Muscle layer of colon (tissue), 2 donors: ENCODE measurements around the gene CCDC9B.

Source experiments
- H3K27ac ChIP-seq: one replicate; pipeline ENCODE4 v1.7.0; 2013; ENCODE audit warnings: low read depth, mild to moderate bottlenecking, low read length, moderate library complexity
- H3K27me3 ChIP-seq, 2 donors: one replicate each; pipeline ENCODE4 v1.7.0; 2013; ENCODE audit warnings: low read length in 2 of 2, mild to moderate bottlenecking in 2 of 2; ENCODE audit not compliant: insufficient read depth in 2 of 2, control insufficient read depth in 1 of 2
- H3K36me3 ChIP-seq: one replicate; pipeline ENCODE4 v1.7.0; 2013; ENCODE audit warnings: mild to moderate bottlenecking, low read length; ENCODE audit not compliant: insufficient read depth
- H3K4me1 ChIP-seq: one replicate; pipeline ENCODE4 v1.7.0; 2013; ENCODE audit warnings: mild to moderate bottlenecking, low read length; ENCODE audit not compliant: insufficient read depth
- H3K4me3 ChIP-seq, 2 donors: one replicate each; pipeline ENCODE4 v1.7.0; 2013; ENCODE audit warnings: low read length in 2 of 2, low read depth in 1 of 2, mild to moderate bottlenecking in 1 of 2, moderate library complexity in 1 of 2
- H3K9ac ChIP-seq: one replicate; pipeline ENCODE4 v1.7.0; 2013; ENCODE audit warnings: low read length
- H3K9me3 ChIP-seq: one replicate; pipeline ENCODE4 v1.7.0; 2013; ENCODE audit warnings: mild to moderate bottlenecking, low read length
- donor health status: abdominal sarcoma.
- donor health status: Adenocarcinoma of cecum.

Gene CCDC9B

DNA sequence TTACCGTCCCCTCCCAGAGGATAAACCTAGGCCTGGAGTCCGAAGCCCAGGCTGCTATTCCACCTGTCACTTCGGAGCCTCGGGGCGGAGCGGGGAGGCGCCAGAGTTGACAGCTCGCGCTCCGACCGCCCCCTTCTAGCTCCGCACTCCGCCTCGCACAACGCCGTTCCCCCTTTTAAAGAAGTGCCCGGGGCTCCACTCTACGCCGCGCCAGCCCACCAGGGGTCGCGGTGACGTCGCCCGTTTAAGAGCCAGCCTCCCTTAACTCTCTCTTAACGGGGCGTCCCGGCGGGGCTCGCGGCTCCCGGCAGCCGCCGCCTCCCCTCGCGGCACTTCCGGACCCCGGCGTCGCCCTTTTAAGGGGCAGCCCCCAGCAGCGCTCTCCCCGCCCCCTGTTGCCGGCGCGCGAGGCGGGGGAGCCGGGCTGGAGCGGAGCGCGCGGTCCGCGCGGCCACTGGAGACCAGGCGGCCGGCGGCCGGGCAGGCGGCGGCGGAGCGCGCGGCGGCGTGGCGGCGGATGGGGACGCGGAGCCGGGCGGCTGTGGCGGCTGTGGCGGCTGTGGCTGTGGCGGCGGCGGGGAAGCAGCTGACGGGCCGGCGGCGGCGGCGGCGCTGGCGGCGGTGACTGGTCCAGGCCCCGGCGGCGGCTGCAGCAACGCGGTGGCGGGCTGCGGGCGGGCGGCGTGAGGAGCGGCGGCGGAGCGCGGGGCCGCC, 17.3 kb downstream of the CCDC9B start, which contains the start of gene INAFM2:
INAFM2 (plus strand) TSS at position 454 of the 714 bp plus-strand sequence. CDS start 364 bp downstream, outside the sequence.
- Histone ChIP-seq H3K9me3 (no peaks in the 10 kb centered on the region), H3K4me1 (peaks cover 43% of the 10 kb centered on the region), H3K27ac (peak within 1 kb of the TSS; percentile 94), H3K9ac (peak within 1 kb of the TSS; percentile 83), H3K4me3 (peak within 1 kb of the TSS; percentile 71 to 85), H3K27me3 (no peaks in the 10 kb centered on the region), H3K36me3 (peaks cover 15% of the 10 kb centered on the region)

DNA sequence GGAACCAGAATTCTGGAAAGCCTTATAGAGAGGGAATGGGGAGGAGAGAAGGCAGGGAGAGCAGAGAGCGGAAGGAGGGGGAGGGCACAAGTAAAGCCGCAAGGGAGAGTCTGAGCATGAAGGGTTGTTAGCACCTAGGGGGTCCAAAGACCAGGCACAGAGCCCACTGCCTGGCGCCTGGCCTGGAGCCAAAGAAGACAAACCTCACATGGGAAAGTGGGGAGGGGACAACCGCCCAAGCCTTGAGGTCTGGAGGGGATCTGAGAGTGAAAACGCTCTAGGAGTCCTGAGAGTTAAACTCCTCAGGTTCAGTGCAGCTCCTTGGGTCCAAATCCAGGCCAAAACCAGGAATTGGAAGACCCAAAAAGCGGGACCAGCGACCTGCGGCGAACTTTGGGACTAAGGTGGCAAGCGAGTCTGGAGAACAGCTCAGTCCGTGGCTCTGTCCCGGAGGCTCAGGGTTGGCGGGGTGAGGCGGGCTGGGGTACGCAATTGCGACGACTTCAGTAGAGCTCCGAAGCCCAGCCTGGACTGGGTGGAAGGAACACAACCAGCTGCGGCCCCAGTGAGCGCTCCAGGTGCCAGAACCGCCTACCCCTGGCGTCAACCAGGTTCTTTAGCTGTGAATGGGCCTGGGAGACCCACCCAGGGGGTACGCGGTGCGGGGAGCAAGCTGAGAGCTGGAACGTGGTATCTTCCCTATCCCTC, 18.1 kb downstream of the CCDC9B start:
- H3K9me3 ChIP-seq: no peaks in the 10 kb centered on the region
- peak overlapping the region; percentile 17 to 54 for H3K4me3 ChIP-seq
- H3K36me3 ChIP-seq: peaks cover 12% of the 10 kb centered on the region
- no peaks in the 10 kb centered on the region for H3K27me3 ChIP-seq
- peak overlapping the region; percentile 77 for H3K27ac ChIP-seq
- peaks cover 37% of the 10 kb centered on the region for H3K4me1 ChIP-seq
- peak overlapping the region; percentile 83 for H3K9ac ChIP-seq

DNA sequence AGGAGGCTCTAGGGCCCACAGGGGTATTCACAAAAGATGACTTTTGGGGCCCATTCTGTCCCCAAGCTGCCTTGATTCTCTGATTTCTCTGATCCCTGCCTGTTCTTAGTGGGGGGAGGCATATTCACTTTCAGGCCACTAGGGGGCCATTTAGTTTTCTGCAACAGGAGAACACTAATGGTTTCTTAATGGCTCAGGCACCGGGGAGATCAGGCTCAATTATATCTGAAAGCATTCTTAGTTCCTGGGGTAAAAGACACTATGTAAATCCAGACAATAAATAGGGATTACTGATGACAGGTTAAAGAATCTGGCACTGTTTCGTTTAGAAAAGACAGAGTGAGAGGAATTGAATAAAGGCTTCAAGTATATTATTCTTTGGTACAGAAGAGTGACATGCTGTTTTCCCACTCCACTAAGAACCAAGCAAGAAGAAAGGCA, 19.8 kb downstream of the CCDC9B start:
- Histone ChIP-seq H3K27ac (peak overlapping the region; percentile 79), H3K9ac (no peak overlapping the region), H3K27me3 (no peaks in the 10 kb centered on the region), H3K4me1 (peaks cover 20% of the 10 kb centered on the region), H3K9me3 (no peaks in the 10 kb centered on the region), H3K36me3 (no peaks in the 10 kb centered on the region), H3K4me3 (no peak overlapping the region)

DNA sequence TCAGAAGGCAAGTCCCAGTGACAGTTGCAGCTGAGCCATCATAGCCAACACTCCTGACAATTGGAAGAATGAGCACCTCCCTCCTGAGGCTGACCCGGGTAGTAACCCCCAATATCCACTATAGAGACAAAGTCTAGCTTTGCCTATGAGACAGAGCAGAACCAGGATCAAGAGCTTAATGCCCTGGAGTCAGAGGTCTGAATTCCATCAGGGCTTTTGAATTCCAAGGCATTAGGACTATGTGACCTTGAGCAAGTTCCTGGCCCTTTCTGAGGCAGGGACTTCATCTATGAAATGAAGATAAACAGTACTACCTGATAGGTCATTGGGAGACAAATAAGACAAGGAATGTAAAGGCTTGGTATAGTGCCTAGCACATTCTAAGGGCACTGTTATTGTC, 20.3 kb downstream of the CCDC9B start:
- Histone ChIP-seq H3K4me3 (no peak overlapping the region), H3K4me1 (peaks cover 17% of the 10 kb centered on the region), H3K27me3 (no peaks in the 10 kb centered on the region), H3K27ac (peak overlapping the region; percentile 79), H3K36me3 (no peaks in the 10 kb centered on the region), H3K9ac (no peak overlapping the region), H3K9me3 (no peaks in the 10 kb centered on the region)

DNA sequence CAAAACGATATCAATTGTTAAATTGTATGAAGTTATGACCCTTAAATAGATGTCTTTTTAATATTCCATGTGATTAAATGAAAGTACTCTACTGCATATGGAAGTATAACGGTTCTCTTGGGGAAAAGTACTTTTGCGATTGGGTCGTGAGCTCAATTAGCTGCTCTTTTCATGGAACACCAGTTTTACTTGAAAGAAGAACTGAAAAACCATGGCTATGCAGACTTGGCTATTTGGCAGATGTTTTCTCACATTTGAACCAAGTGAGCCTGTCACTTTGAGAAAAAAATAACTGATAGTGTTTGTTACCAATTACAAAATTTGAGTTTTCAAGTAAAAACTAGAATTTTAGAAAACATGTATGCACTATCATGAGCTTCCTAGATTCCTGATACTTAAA, 23.2 kb downstream of the CCDC9B start:
- Histone ChIP-seq H3K9ac (no peak overlapping the region), H3K4me1 (peaks cover 13% of the 10 kb centered on the region), H3K4me3 (no peak overlapping the region), H3K9me3 (no peaks in the 10 kb centered on the region), H3K36me3 (no peaks in the 10 kb centered on the region), H3K27me3 (no peaks in the 10 kb centered on the region), H3K27ac (no peak overlapping the region)

DNA sequence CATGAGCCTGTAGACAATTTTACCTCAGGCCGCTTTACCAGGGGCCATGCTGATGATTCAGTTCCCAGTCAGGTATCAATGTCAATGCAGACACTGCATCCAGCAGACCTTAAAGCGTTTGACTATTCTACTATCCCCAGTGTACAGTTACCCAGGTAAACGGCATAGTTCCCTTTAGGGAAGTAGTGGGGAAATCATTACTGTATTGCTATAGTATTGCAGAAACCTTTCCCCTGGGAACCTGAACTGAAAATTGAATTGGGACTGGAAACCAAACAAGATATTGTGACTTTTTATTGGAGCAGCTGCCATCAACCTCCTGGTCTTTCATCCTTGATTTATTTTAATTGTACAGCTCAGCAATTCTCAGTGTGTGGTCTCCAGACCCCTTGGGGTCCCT, 23.8 kb downstream of the CCDC9B start:
- H3K9me3 ChIP-seq: no peaks in the 10 kb centered on the region
- H3K4me1 ChIP-seq: peaks cover 6% of the 10 kb centered on the region
- no peak overlapping the region for H3K27ac ChIP-seq
- no peaks in the 10 kb centered on the region for H3K36me3 ChIP-seq
- no peak overlapping the region for H3K9ac ChIP-seq
- no peaks in the 10 kb centered on the region for H3K27me3 ChIP-seq
- H3K4me3 ChIP-seq: no peak overlapping the region

DNA sequence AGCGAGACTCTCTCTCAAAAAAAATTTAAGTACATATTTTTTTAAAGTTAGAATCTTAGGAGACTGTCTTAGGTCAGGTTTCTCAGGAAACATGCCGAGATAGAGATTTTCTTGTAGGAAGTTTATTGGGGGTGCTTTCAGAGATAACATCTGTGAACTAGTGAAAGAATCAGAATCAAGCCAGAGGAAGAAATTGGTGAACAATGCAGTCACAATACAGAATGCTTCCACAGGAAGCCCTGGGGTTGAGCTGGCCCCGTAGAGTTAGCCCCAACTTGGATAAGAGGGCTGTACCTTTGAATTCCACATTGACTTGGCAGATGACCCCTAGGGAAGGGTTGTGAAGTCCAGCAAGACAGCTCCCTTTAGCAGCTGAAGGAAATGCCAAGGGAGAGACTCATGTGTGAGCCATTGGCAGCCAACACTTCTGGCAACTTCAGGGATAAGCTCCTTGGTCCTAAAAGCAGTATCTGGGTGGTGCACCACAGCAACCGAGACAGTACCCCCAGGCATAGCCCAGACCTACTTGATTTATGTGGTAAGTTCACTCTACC, 25.9 kb downstream of the CCDC9B start:
- Histone ChIP-seq H3K27ac (no peak overlapping the region), H3K4me3 (no peak overlapping the region), H3K36me3 (no peaks in the 10 kb centered on the region), H3K9ac (no peak overlapping the region), H3K4me1 (no peaks in the 10 kb centered on the region), H3K9me3 (no peaks in the 10 kb centered on the region), H3K27me3 (no peaks in the 10 kb centered on the region)

DNA sequence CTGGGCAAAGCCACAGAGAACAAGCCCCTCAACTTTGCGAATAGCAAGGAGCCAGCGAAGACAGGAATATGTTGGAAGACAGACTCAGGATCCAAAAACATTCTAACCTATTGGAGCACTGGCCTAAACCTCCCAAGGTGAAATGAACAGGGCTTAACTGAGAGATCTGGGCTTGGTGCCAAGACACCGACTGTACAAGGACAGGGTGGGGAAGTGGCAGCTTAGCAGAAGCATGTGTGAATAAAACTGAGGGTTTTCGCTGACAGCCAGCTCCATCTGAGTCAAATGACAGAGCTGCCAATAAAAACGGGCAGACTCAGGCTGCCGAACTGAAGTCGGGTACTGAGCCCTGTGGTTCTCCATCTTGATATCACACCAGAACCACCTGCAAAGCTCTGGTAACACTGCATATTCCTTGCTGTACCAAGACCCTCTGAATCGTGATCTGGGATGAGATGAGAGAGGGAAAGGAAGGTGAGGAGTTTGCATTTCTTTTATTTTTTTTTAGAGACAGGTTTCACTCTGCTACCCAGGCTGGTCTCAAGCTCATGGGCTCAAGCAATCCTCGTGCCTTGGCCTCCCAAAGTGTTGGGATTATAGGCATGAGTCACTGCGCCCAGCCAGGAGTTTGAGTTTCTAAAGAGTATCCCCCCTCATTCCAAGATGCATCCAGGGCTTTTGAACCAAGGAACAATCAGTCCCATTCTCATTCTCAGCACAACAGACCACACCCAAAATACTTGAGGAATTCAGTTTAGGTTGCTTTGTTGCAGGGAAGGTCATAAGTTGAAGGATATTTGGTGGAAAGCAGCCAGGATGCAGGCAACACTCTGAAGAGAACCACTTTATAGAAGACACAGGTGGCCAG, 27.0 kb downstream of the CCDC9B start:
- Histone ChIP-seq H3K27me3 (no peaks in the 10 kb centered on the region), H3K4me3 (no peak overlapping the region), H3K27ac (no peak overlapping the region), H3K36me3 (no peaks in the 10 kb centered on the region), H3K9me3 (no peaks in the 10 kb centered on the region), H3K9ac (no peak overlapping the region), H3K4me1 (no peaks in the 10 kb centered on the region)

DNA sequence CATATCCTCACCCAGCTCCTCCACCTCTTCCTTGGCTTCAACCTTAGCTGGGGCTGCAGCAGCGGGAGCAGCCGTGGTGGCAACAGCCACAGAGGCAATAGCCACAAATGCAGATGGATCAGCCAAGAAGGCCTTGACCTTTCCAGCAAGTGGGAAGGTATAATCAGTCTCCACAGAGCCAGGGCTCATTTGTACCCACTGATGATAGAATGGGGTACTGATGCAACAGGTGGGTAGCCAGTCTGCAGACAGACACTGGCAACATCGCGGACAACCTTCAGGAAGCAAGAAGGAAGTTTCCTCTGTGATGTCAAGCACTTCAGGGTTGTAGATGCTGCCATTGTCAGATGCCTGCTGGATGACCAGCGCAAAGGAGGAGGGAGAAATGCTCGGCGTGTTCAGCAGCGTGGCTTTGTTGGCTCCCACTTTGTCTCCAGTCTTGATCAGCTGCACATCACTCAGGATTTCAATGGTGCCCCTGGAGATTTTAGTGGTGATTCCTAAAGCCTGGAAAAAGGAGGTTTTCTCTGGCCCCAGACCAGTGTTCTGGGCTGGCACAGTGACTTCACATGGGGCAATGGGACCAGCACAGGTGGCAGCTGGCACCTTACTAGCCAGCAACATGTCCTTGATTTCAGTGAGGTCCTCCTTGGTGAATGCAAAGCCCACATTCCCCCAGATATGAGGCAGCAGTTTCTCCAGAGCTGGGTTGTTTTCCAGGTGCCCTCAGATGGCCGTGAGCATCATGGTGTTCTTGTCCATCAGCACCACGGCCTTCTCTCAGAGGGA, 28.2 kb downstream of the CCDC9B start:
- H3K36me3 ChIP-seq: no peaks in the 10 kb centered on the region
- no peak overlapping the region for H3K9ac ChIP-seq
- H3K4me3 ChIP-seq: no peak overlapping the region
- no peak overlapping the region for H3K27ac ChIP-seq
- no peaks in the 10 kb centered on the region for H3K27me3 ChIP-seq
- H3K9me3 ChIP-seq: no peaks in the 10 kb centered on the region
- H3K4me1 ChIP-seq: no peaks in the 10 kb centered on the region

DNA sequence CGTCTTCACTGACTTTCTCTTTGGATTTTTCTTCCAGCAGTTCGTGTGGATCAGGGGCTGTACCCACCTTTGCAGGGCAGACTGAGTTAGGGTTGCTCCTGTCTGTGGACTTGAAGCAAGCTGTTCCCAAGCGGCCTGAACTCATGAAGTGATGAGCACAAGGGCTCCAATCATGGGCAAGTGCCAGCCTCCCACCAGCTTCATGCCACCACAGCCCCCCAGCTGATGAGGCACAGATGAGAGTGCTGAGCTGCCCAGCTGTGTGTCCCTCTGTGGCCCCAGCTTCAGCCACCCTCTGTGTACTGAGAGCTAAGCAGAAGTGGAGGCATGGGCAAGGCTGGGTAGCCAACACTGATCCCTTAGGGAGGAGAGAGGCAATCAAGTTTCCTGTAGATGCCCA, 29.7 kb downstream of the CCDC9B start:
- no peaks in the 10 kb centered on the region for H3K4me1 ChIP-seq
- no peak overlapping the region for H3K27ac ChIP-seq
- no peaks in the 10 kb centered on the region for H3K36me3 ChIP-seq
- H3K9me3 ChIP-seq: no peaks in the 10 kb centered on the region
- no peak overlapping the region for H3K4me3 ChIP-seq
- H3K9ac ChIP-seq: no peak overlapping the region
- no peaks in the 10 kb centered on the region for H3K27me3 ChIP-seq
